HepG2 (cell line): Measurements from ENCODE around the gene DCAF7. TPM values are rescaled to one million over a fixed set of nuclear protein-coding genes. Genes with fewer than 3 reads are reported as not detected.
A peak's percentile ranks its signal among the peaks of the same experiment; 100 is the strongest.

Experiments used
- ADNP ChIP-seq: sonication (generic); formaldehyde crosslinking; IDR thresholded peaks from 2 replicates; pipeline ENCODE4 v1.4.0; 2020; ENCODE audit warnings: missing genetic modification reagents
- FOXO1 ChIP-seq: sonication (generic); formaldehyde crosslinking; IDR thresholded peaks from 2 replicates; pipeline ENCODE4 v1.4.0; 2020; ENCODE audit warnings: missing genetic modification reagents
- HHEX ChIP-seq: IDR thresholded peaks from 2 replicates; pipeline ENCODE4 v1.6.1; 2016; ENCODE audit warnings: control low read depth
- HNF4G ChIP-seq, 2 experiments: sonication (generic) in 1 of 2; formaldehyde crosslinking in 1 of 2; IDR thresholded peaks; 2 replicates each; pipeline versions ENCODE4 v1.4.0 to v1.6.1; 2011 to 2020; ENCODE audit warnings: borderline replicate concordance in 2 of 2, low read depth in 2 of 2, mild to moderate bottlenecking in 2 of 2, low read length in 1 of 2, missing genetic modification reagents in 1 of 2, moderate library complexity in 1 of 2
- NCOA5 ChIP-seq: sonication (generic); formaldehyde crosslinking; IDR thresholded peaks from 2 replicates; pipeline ENCODE4 v1.4.0; 2020; ENCODE audit warnings: missing genetic modification reagents
- NFRKB ChIP-seq: fragments of 450-650 bp; IDR thresholded peaks from 2 replicates; pipeline ENCODE4 v1.6.1; 2017
- NFYC ChIP-seq: IDR thresholded peaks from 2 replicates; pipeline ENCODE4 v1.6.1; 2016; ENCODE audit warnings: missing genetic modification reagents, missing compliant biosample characterization
- SMAD1 ChIP-seq: sonication (generic); formaldehyde crosslinking; IDR thresholded peaks from 2 replicates; pipeline ENCODE4 v1.4.0; 2020; ENCODE audit warnings: missing genetic modification reagents, low read depth, mild to moderate bottlenecking, borderline replicate concordance
- SMYD3 ChIP-seq: sonication (generic); formaldehyde crosslinking; IDR thresholded peaks from 2 replicates; pipeline ENCODE4 v1.8.1; 2023; ENCODE audit warnings: mild to moderate bottlenecking, missing genetic modification reagents
- ZBTB46 ChIP-seq: sonication (generic); formaldehyde crosslinking; IDR thresholded peaks from 2 replicates; pipeline ENCODE4 v1.4.0; 2020; ENCODE audit warnings: mild to moderate bottlenecking, missing genetic modification reagents, borderline replicate concordance
- ZNF263 ChIP-seq: sonication (generic); formaldehyde crosslinking; IDR thresholded peaks from 2 replicates; pipeline ENCODE4 v1.4.0; 2020; ENCODE audit warnings: missing genetic modification reagents
- ZNF331 ChIP-seq: sonication (generic); formaldehyde crosslinking; IDR thresholded peaks from 2 replicates; pipeline ENCODE4 v1.4.0; 2020; ENCODE audit warnings: missing genetic modification reagents
- ZNF33B ChIP-seq: sonication (generic); formaldehyde crosslinking; IDR thresholded peaks from 2 replicates; pipeline ENCODE4 v1.5.1; 2020; ENCODE audit warnings: mild to moderate bottlenecking, missing genetic modification reagents
- ZNF510 ChIP-seq: sonication (generic); formaldehyde crosslinking; IDR thresholded peaks from 2 replicates; pipeline ENCODE4 v1.4.0; 2020; ENCODE audit warnings: low read depth, mild to moderate bottlenecking, missing genetic modification reagents
- ZNF619 ChIP-seq: sonication (generic); formaldehyde crosslinking; IDR thresholded peaks from 2 replicates; pipeline ENCODE4 v1.4.0; 2020; ENCODE audit warnings: mild to moderate bottlenecking, missing genetic modification reagents
- ZNF772 ChIP-seq: sonication (generic); formaldehyde crosslinking; IDR thresholded peaks from 2 replicates; pipeline ENCODE4 v1.5.0; 2020; ENCODE audit warnings: mild to moderate bottlenecking, missing genetic modification reagents
- ZNF878 ChIP-seq: sonication (generic); formaldehyde crosslinking; IDR thresholded peaks from 2 replicates; pipeline ENCODE4 v1.8.1; 2023; ENCODE audit warnings: mild to moderate bottlenecking, missing genetic modification reagents, moderate library complexity
- ZSCAN29 ChIP-seq: sonication (generic); formaldehyde crosslinking; conservative IDR thresholded peaks from 2 replicates; pipeline ENCODE4 v1.4.0; 2020; ENCODE audit warnings: mild to moderate bottlenecking, missing genetic modification reagents
- polyA plus RNA-seq, 8 experiments: library from polyadenylated mRNA; depleted of rRNA in 3 of 8; stranded (reverse) in 7 of 8; unstranded in 1 of 8; fragments of >200 nt; fragmentation: Illumina TruSeq in 4 of 8; extraction: Trizol in 4 of 8; gene quantifications; 2 replicates each; pipeline versions ENCODE4 v1.2.1 to v1.2.3, GENCODE V29; 2011 to 2016; ENCODE audit warnings: low read depth in 4 of 8, missing spikeins in 1 of 8, mixed read lengths in 1 of 8; ENCODE audit not compliant: insufficient read depth in 1 of 8
- total RNA-seq, 5 experiments: library from RNA; depleted of rRNA; stranded (reverse); fragments of >200 nt; fragmentation: Illumina TruSeq; extraction: Trizol; gene quantifications; 2 replicates each; pipeline ENCODE4 v1.2.3, GENCODE V29; 2016; ENCODE audit warnings: low read depth in 1 of 5
- TF ChIP-seq, protein P1 (sequence below): sonication (generic); formaldehyde crosslinking; IDR thresholded peaks from 2 replicates; pipeline ENCODE4 v1.5.0; 2020; ENCODE audit warnings: missing genetic modification reagents, mild to moderate bottlenecking, borderline replicate concordance
- TF ChIP-seq, protein P2 (sequence below): sonication (generic); formaldehyde crosslinking; IDR thresholded peaks from 2 replicates; pipeline ENCODE4 v1.5.0; 2020; ENCODE audit warnings: mild to moderate bottlenecking, missing genetic modification reagents
- TF ChIP-seq, protein P3 (sequence below): sonication (generic); formaldehyde crosslinking; IDR thresholded peaks from 2 replicates; pipeline ENCODE4 v1.5.0; 2020; ENCODE audit warnings: missing genetic modification reagents

Gene DCAF7
- total and polyA plus RNA-seq, 2 of the 13 experiments (the other 11 are each of a cell fraction or from before 2014, with no cell fraction given) = 55.2 to 73.4 TPM

DNA sequence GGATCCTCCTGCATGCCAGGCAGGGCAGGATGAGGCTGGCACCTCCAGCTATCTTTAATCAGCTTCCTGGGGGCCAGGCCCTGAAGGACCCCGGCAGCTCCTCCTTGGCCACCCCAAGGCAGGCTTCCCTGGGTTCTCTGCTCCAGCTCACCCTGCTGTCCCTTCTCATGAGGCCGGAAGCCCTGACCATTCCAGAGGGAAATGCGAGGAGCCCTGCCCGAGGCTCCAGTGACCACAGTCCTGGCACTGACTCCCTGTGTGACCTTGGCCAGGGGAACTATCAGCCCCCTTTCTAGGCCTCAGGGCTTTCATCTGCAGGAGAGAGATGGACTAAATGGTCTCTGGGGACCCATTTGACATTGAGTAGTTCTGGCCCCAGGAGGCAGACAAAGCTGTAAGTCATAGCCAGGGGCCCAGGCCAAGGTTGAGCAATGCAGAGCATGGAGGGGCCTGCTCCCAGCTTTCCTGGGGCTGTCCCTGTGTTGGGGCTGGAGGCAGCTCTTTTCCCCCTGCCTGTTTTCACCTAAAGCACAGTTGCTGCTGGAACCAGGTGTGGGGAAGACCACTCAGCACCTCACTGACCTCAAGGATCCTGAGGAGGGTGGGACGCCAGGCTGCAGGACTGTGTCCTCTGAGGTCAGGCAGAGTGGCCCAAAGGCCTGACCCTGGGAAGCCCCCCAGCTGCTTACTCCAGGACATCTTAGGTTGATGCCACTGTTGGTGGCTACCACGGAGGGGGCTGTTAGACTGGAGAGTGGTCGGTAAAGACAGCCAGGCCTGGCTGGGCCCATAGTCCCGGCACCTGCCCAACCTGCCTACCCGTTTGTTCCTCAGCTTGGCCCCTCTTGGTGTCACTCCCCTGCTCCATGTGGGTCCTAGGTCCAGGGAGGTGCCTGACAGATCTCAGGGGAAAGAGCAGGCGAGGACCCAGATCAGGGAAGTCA, 19.0 kb upstream of the DCAF7 start (continued):
- TF ChIP-seq SMAD1 (CRISPR knock-in tag) (peak; percentile 33; the same call in 1 of the 2 replicates), ZNF510 (CRISPR knock-in tag) (peak; percentile 86), ZBTB46 (CRISPR knock-in tag) (peak; percentile 91; the same call in 1 of the 2 replicates), NCOA5 (CRISPR knock-in tag) (no peak), SMYD3 (CRISPR knock-in tag) (0 out of 2 replicates have a peak, but pooled peaks have one; percentile 70), ZNF263 (CRISPR knock-in tag) (peak; percentile 59; the same call in 1 of the 2 replicates), ZNF619 (CRISPR knock-in tag) (peak; percentile 62; the same call in 1 of the 2 replicates), HNF4G (IDR thresholded peaks at IDR 0.05; ENCODE audit: borderline replicate concordance, low read depth, low read length) (peak; percentile 70; the same call in 1 of the 2 replicates), HNF4G (CRISPR knock-in tag; IDR thresholded peaks at IDR 0.05; ENCODE audit: borderline replicate concordance, low read depth) (peak; percentile 66; the same call in 1 of the 2 replicates), NFYC (CRISPR knock-in tag) (no peak; the same call in 1 of the 2 replicates), ZNF331 (CRISPR knock-in tag) (peak; percentile 95), ZNF33B (CRISPR knock-in tag) (peak; percentile 40; the same call in 1 of the 2 replicates), ADNP (no peak), HHEX (CRISPR knock-in tag) (peak; percentile 72), ZSCAN29 (peak; percentile 87), NFRKB (no peak), ZNF772 (peak; percentile 72; the same call in 1 of the 2 replicates), ZNF878 (peak; percentile 90), FOXO1 (CRISPR knock-in tag) (peak; percentile 15; the same call in 1 of the 2 replicates)
- TF ChIP-seq, protein P1, sequence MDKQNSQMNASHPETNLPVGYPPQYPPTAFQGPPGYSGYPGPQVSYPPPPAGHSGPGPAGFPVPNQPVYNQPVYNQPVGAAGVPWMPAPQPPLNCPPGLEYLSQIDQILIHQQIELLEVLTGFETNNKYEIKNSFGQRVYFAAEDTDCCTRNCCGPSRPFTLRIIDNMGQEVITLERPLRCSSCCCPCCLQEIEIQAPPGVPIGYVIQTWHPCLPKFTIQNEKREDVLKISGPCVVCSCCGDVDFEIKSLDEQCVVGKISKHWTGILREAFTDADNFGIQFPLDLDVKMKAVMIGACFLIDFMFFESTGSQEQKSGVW (CRISPR knock-in tag) = no peak
- TF ChIP-seq, protein P2, sequence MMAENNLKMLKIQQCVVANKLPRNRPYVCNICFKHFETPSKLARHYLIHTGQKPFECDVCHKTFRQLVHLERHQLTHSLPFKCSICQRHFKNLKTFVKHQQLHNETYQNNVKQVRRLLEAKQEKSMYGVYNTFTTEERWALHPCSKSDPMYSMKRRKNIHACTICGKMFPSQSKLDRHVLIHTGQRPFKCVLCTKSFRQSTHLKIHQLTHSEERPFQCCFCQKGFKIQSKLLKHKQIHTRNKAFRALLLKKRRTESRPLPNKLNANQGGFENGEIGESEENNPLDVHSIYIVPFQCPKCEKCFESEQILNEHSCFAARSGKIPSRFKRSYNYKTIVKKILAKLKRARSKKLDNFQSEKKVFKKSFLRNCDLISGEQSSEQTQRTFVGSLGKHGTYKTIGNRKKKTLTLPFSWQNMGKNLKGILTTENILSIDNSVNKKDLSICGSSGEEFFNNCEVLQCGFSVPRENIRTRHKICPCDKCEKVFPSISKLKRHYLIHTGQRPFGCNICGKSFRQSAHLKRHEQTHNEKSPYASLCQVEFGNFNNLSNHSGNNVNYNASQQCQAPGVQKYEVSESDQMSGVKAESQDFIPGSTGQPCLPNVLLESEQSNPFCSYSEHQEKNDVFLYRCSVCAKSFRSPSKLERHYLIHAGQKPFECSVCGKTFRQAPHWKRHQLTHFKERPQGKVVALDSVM = peak; percentile 76
- TF ChIP-seq, protein P3, sequence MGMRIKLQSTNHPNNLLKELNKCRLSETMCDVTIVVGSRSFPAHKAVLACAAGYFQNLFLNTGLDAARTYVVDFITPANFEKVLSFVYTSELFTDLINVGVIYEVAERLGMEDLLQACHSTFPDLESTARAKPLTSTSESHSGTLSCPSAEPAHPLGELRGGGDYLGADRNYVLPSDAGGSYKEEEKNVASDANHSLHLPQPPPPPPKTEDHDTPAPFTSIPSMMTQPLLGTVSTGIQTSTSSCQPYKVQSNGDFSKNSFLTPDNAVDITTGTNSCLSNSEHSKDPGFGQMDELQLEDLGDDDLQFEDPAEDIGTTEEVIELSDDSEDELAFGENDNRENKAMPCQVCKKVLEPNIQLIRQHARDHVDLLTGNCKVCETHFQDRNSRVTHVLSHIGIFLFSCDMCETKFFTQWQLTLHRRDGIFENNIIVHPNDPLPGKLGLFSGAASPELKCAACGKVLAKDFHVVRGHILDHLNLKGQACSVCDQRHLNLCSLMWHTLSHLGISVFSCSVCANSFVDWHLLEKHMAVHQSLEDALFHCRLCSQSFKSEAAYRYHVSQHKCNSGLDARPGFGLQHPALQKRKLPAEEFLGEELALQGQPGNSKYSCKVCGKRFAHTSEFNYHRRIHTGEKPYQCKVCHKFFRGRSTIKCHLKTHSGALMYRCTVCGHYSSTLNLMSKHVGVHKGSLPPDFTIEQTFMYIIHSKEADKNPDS (CRISPR knock-in tag) = 0 out of 2 replicates have a peak, but pooled peaks have one; percentile 75
